ENCODE results near the gene HOXC13.

DNA sequence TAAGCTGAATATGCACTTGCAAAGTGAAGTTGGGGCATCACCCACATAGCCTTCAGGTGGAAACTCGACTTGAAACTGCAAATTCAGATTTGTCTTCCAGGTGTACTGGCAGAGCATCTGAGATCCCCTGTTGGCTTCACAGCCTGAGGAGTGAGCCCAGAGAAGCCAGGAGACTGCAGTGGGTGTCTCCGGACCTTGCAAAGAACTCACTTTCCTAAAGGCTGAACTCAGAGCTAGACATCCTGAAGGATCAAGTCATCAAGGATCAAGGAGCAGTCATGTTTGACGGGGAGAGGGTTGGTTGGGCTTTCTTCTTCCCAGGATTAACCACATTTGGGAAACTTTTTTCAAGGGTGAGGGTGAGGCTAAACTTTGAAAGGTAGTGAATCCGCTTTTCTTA, 9.1 kb upstream of the HOXC13 start:
- TF ChIP-seq, protein P1, sequence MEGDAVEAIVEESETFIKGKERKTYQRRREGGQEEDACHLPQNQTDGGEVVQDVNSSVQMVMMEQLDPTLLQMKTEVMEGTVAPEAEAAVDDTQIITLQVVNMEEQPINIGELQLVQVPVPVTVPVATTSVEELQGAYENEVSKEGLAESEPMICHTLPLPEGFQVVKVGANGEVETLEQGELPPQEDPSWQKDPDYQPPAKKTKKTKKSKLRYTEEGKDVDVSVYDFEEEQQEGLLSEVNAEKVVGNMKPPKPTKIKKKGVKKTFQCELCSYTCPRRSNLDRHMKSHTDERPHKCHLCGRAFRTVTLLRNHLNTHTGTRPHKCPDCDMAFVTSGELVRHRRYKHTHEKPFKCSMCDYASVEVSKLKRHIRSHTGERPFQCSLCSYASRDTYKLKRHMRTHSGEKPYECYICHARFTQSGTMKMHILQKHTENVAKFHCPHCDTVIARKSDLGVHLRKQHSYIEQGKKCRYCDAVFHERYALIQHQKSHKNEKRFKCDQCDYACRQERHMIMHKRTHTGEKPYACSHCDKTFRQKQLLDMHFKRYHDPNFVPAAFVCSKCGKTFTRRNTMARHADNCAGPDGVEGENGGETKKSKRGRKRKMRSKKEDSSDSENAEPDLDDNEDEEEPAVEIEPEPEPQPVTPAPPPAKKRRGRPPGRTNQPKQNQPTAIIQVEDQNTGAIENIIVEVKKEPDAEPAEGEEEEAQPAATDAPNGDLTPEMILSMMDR (optimal IDR thresholded peaks at IDR 0.05 in 1 of 3, IDR thresholded peaks at IDR 0.05 in 1 of 3, conservative IDR thresholded peaks at IDR 0.05 in 1 of 3; ENCODE audit: extremely low read depth in 1 of 3, insufficient read depth in 2 of 3, low read length in 3 of 3) = no peak
- no peak for TF ChIP-seq EZH2 (IDR thresholded peaks at IDR 0.05; ENCODE audit: low read length)

Data from keratinocyte (primary cell).